K562 (cell line): Measurements from ENCODE around the gene TEAD3. TPM values are rescaled to one million over a fixed set of nuclear protein-coding genes. Genes with fewer than 3 reads are reported as not detected.

Experiments used
- ATAC-seq: fragments of 200-7000 bp; cut with Tn5 transposase; 3 replicates; pipeline ENCODE4 v1.9.1; 2020; ENCODE audit warnings: moderate library complexity
- BruUV-seq: library from RNA; stranded (reverse); fragments of 400-500 nt; replicated peaks from 2 replicates; lab custom pipeline; 2021; lab: Mats Ljungman, UMichigan
- CTCF ChIA-PET: fragments of 300-600 bp; formaldehyde crosslinking; extraction: SDS; loops from one replicate; lab custom pipeline; 2021; ENCODE audit warnings: low intra/inter-chr PET ratio; lab: Yijun Ruan, JAX
- POLR2A ChIA-PET: fragments of 300-600, 350-650 bp; sonication (Branson Sonifier 250); formaldehyde crosslinking; extraction: SDS; loops from one replicate; lab custom pipeline; 2021; ENCODE audit warnings: antibody characterized with exemption, inconsistent platforms; lab: Yijun Ruan, JAX
- DNase-seq, 4 experiments: peaks; one replicate each; pipeline versions ENCODE4 v3.0.0 to v3.0.0-alpha.2; 2011 to 2018; ENCODE audit warnings: low spot score in 3 of 4, mixed read lengths in 3 of 4; ENCODE audit errors: extremely low read depth in 1 of 4
- FAIRE-seq: peaks from 2 replicates; lab custom pipeline; 2011; peaks lifted over from hg19 to GRCh38; lab: Jason Lieb, UNC
- H2AFZ ChIP-seq: 2 replicates; pipeline ENCODE4 v1.6.0; 2011; ENCODE audit warnings: low read depth, low read length, control low read depth, inconsistent platforms
- H3K27ac ChIP-seq: fragments of 200-600 bp; 3 replicates; pipeline ENCODE4 v1.8.0; 2011; ENCODE audit warnings: low read depth, mild to moderate bottlenecking, control low read depth, inconsistent platforms, low read length, moderate library complexity, mixed read lengths; ENCODE audit errors: extremely low read depth
- H3K27me3 ChIP-seq, 2 experiments: fragments of 300-600 bp in 1 of 2; 2 replicates in 1 of 2; 3 replicates in 1 of 2; pipeline versions ENCODE4 v1.6.0 to v1.8.0; 2011; ENCODE audit warnings: inconsistent platforms in 2 of 2, low read length in 2 of 2, mild to moderate bottlenecking in 1 of 2, mixed read lengths in 1 of 2, moderate library complexity in 1 of 2; ENCODE audit not compliant: control insufficient read depth in 2 of 2, insufficient read depth in 2 of 2
- H3K36me3 ChIP-seq: fragments of 300-600 bp; 3 replicates; pipeline ENCODE4 v1.8.0; 2011; ENCODE audit warnings: mild to moderate bottlenecking, low read length, inconsistent platforms; ENCODE audit not compliant: control insufficient read depth, insufficient read depth
- H3K4me1 ChIP-seq, 2 experiments: fragments of 200-600 bp in 1 of 2; replicated peaks in 1 of 2; 2 replicates in 1 of 2; 3 replicates in 1 of 2; pipeline versions ENCODE4 v1.5.1 to v1.8.0; 2011; ENCODE audit warnings: inconsistent platforms in 2 of 2, low read length in 2 of 2, mild to moderate bottlenecking in 1 of 2, mixed read lengths in 1 of 2, moderate library complexity in 1 of 2; ENCODE audit not compliant: control insufficient read depth in 2 of 2, insufficient read depth in 2 of 2
- H3K4me2 ChIP-seq: 2 replicates; pipeline ENCODE4 v1.6.1; 2011; ENCODE audit warnings: low read length, control low read depth, inconsistent platforms, mixed read lengths; ENCODE audit not compliant: insufficient read depth
- H3K4me3 ChIP-seq: fragments of 200-600 bp; sonication (generic), shearing (Covaris generic); 2 replicates; pipeline ENCODE4 v1.5.1; 2016; ENCODE audit warnings: control low read depth, inconsistent platforms
- H3K79me2 ChIP-seq: fragments of 200-600 bp; 3 replicates; pipeline ENCODE4 v1.8.0; 2011; ENCODE audit warnings: low read length, inconsistent platforms; ENCODE audit not compliant: control insufficient read depth, insufficient read depth
- H3K9ac ChIP-seq, 2 experiments: 2 replicates each; pipeline versions ENCODE4 v1.6.0 to v1.6.1; 2011; ENCODE audit warnings: low read depth in 2 of 2, low read length in 2 of 2, control low read depth in 1 of 2, inconsistent platforms in 1 of 2, mild to moderate bottlenecking in 1 of 2, mixed read lengths in 1 of 2; ENCODE audit not compliant: insufficient read depth in 1 of 2
- H3K9me1 ChIP-seq: one replicate; pipeline ENCODE4 v1.6.0; 2011; ENCODE audit warnings: inconsistent platforms, mild to moderate bottlenecking, low read length, moderate library complexity; ENCODE audit not compliant: control insufficient read depth, insufficient read depth
- H3K9me3 ChIP-seq: replicated peaks from 2 replicates; pipeline ENCODE4 v1.5.1; 2011; ENCODE audit warnings: low read depth, low read length, inconsistent platforms; ENCODE audit not compliant: control insufficient read depth, insufficient read depth
- H4K20me1 ChIP-seq: replicated peaks from 2 replicates; pipeline ENCODE4 v1.6.1; 2011; ENCODE audit warnings: low read length, inconsistent platforms, mixed read lengths; ENCODE audit not compliant: control insufficient read depth, insufficient read depth
- HNRNPH1 ChIP-seq: fragments of 200-400 bp; formaldehyde crosslinking; optimal IDR thresholded peaks from 2 replicates; pipeline ENCODE3; 2017; ENCODE audit warnings: low read depth, mild to moderate bottlenecking, low read length, moderate library complexity
- SREBF2 ChIP-seq: sonication (generic); formaldehyde crosslinking; IDR thresholded peaks from 2 replicates; pipeline ENCODE4 v1.4.0; 2020; ENCODE audit warnings: mild to moderate bottlenecking, missing genetic modification reagents
- TRIM24 ChIP-seq, 2 experiments: fragments of 450-650 bp; IDR thresholded peaks; 2 replicates each; pipeline ENCODE4 v1.6.1; 2016
- ZBTB9 ChIP-seq: fragments of 450-650 bp; formaldehyde crosslinking; IDR thresholded peaks from 2 replicates; pipeline ENCODE4 v1.4.0; 2020; ENCODE audit warnings: mild to moderate bottlenecking, moderate library complexity
- ZFP30 ChIP-seq: fragments of 250-450 bp; sonication (Bioruptor Pico); IDR thresholded peaks from 2 replicates; pipeline ENCODE4 v1.8.0; 2022; ENCODE audit warnings: moderate library complexity, mild to moderate bottlenecking, inconsistent platforms, borderline replicate concordance
- ZNF134 ChIP-seq: fragments of 250-450 bp; sonication (Bioruptor Pico); conservative IDR thresholded peaks from 2 replicates; pipeline ENCODE4 v1.4.0; 2020
- ZNF280A ChIP-seq: fragments of 450-650 bp; IDR thresholded peaks from 2 replicates; pipeline ENCODE4 v1.6.1; 2018; ENCODE audit warnings: mild to moderate bottlenecking, low read depth; ENCODE audit not compliant: partially characterized antibody
- WGBS: fragments of 100-300 bp; shearing (Covaris generic); methylation state at CpG from one replicate; pipeline ENCODE4 v1.1.6; 2016; ENCODE audit warnings: low coverage, mixed read lengths; ENCODE audit not compliant: insufficient coverage; ENCODE audit errors: missing lambda C conversion rate; 5-methylcytosine and 5-hydroxymethylcytosine counted together
- in situ Hi-C: fragments of 300-500 bp; cut with MboI; formaldehyde crosslinking; loops from 4 replicates; pipeline ENCODE4 v1.15.0; 2018; ENCODE audit warnings: inconsistent platforms, mixed read lengths
- intact Hi-C: fragments of 100-400 bp; cut with micrococcal nuclease; formaldehyde crosslinking; loops from 2 replicates; pipeline ENCODE4 v1.14.2; 2022
- polyA plus RNA-seq, 8 experiments: library from polyadenylated mRNA; depleted of rRNA in 4 of 8; stranded (reverse) in 5 of 8; unstranded in 3 of 8; fragments of >200 nt; fragmentation: Nextera tagmentation in 2 of 8; fragmentation: Illumina TruSeq in 1 of 8; extraction: Ambion mirVana in 2 of 8; extraction: Trizol in 1 of 8; gene quantifications; 2 replicates each; pipeline versions ENCODE4 v1.2.1 to v1.2.3, GENCODE V29; 2011 to 2014; ENCODE audit warnings: inconsistent platforms in 1 of 8, missing spikeins in 1 of 8
- total RNA-seq, 7 experiments: library from RNA; depleted of rRNA in 6 of 7; stranded (reverse); fragments of >200 nt in 6 of 7; fragmentation: Illumina TruSeq in 2 of 7; extraction: Trizol in 2 of 7; gene quantifications; 2 replicates each; pipeline versions ENCODE4 v1.2.1 to v1.2.3, GENCODE V29; 2011 to 2021; ENCODE audit warnings: low replicate concordance in 1 of 7

Gene TEAD3
- total and polyA plus RNA-seq, 9 of the 15 experiments (the other 6 are each of a cell fraction or from before 2014, with no cell fraction given): 0.63 to 13.2 (median 3.3) TPM

- TF ChIP-seq ZNF134 (CRISPR knock-in tag) (peak; percentile 86), TRIM24 (IDR thresholded peaks at IDR 0.05) (peak; percentile 52 to 81; a peak in 2 of 4 replicates), ZNF280A (peak; percentile 98)
These were observed 67.4 kb downstream of the TEAD3 start (continued) for GRCh38 chr6:35429463-35429862.

GRCh38 chr6:35428421-35429149 is 68.3 kb downstream of the TEAD3 start:
- H3K9me1 ChIP-seq: no peaks in the 10 kb centered on the region
- H3K9me3 ChIP-seq: peaks cover 16% of the 10 kb centered on the region; the same call in 1 of the 2 replicates
- in situ Hi-C loops: no loop called here
- H3K27me3 ChIP-seq: peaks cover 0 to 3% of the 10 kb centered on the region in 2 experiments; a peak in 1 of 5 replicates
- 25% methylated on average over 10 of the region's 10 CpGs for WGBS
- H2AFZ ChIP-seq: no peak overlapping the region
- no peak overlapping the region for H3K4me3 ChIP-seq
- DNase-seq (no peak), FAIRE-seq (no peak), ATAC-seq (no peak)
- no peaks in the 10 kb centered on the region for H3K79me2 ChIP-seq
- no peak overlapping the region for H3K27ac ChIP-seq
- no TSS peak for BruUV-seq
- peaks cover 0 to 11% of the 10 kb centered on the region in 2 experiments; a peak in 2 of 5 replicates for H3K4me1 ChIP-seq
- ChIA-PET CTCF (no interaction called here), POLR2A (interaction anchor here (0.7 to 1.0 kb wide), 3 partner anchors 9 to 852 kb away, joined by 3 to 6 read pairs (median 3); no protein-coding TSS in a partner anchor)
- no peak overlapping the region for H3K4me2 ChIP-seq
- peaks cover 5% of the 10 kb centered on the region; the same call in 1 of the 3 replicates for H3K36me3 ChIP-seq
- no peak overlapping the region for H3K9ac ChIP-seq
- TF ChIP-seq SREBF2 (CRISPR knock-in tag) (no peak), ZBTB9 (no peak), ZFP30 (CRISPR knock-in tag) (no peak), HNRNPH1 (no peak)
- intact Hi-C loops: no loop called here
- H4K20me1 ChIP-seq: no peaks in the 10 kb centered on the region
